Suprapubic skin (tissue), 3 donors: ENCODE measurements around the gene ZDHHC19.

Experiments used
- EP300 ChIP-seq: sonication (generic); formaldehyde crosslinking; IDR thresholded peaks from one replicate; pipeline ENCODE4 v1.6.1; 2017; ENCODE audit warnings: antibody characterized with exemption
- TF ChIP-seq, protein P1 (sequence below), 2 donors: fragments of 200-600 bp in 1 of 2; fragments of 450-650 bp in 1 of 2; sonication (generic) in 1 of 2; IDR thresholded peaks; one replicate each; pipeline ENCODE4 v1.5.1; 2016 to 2019; ENCODE audit warnings: antibody characterized with exemption in 2 of 2, mild to moderate bottlenecking in 1 of 2, moderate library complexity in 1 of 2

DNA sequence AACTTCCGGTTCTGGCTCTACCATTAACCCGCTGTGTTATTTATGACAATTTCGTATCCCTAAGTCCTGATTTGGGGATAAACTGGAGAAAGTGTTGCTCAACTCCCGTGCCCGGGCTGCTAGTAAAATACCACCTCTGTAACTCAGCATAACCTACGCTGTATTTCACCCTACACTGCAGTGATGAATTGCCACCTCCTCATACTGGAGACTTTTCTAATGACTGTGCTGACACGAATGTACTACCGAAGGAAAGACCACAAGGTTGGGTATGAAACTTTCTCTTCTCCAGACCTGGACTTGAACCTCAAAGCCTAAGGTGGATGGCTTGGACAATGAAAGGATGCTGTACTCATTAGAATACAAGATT, 21.7 kb upstream of the ZDHHC19 start:
- TF ChIP-seq EP300: no peak
- TF ChIP-seq, protein P1, sequence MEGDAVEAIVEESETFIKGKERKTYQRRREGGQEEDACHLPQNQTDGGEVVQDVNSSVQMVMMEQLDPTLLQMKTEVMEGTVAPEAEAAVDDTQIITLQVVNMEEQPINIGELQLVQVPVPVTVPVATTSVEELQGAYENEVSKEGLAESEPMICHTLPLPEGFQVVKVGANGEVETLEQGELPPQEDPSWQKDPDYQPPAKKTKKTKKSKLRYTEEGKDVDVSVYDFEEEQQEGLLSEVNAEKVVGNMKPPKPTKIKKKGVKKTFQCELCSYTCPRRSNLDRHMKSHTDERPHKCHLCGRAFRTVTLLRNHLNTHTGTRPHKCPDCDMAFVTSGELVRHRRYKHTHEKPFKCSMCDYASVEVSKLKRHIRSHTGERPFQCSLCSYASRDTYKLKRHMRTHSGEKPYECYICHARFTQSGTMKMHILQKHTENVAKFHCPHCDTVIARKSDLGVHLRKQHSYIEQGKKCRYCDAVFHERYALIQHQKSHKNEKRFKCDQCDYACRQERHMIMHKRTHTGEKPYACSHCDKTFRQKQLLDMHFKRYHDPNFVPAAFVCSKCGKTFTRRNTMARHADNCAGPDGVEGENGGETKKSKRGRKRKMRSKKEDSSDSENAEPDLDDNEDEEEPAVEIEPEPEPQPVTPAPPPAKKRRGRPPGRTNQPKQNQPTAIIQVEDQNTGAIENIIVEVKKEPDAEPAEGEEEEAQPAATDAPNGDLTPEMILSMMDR (IDR thresholded peaks at IDR 0.05): no peak
